Spleen (tissue), 11 donors: Measurements from ENCODE around the gene KCNG2. TPM values are rescaled to one million over a fixed set of nuclear protein-coding genes. Genes with fewer than 3 reads are reported as not detected.

Experiments used
- DNase-seq: peaks from one replicate; pipeline ENCODE4 v3.0.0-alpha.2; 2020
- H3K27ac ChIP-seq, 8 donors: fragments of 200-600 bp; sonication (generic) in 7 of 8; 1 replicate in 4 of 8; 2 replicates in 4 of 8; pipeline versions ENCODE4 v1.5.0 to v1.8.0; 2016 to 2021; ENCODE audit warnings: inconsistent platforms in 4 of 8, mild to moderate bottlenecking in 4 of 8, moderate library complexity in 1 of 8
- H3K27me3 ChIP-seq, 7 donors: fragments of 200-600 bp; sonication (generic) in 6 of 7; replicated peaks in 1 of 7; 1 replicate in 4 of 7; 2 replicates in 3 of 7; pipeline versions ENCODE4 v1.5.0 to v1.8.0; 2016 to 2021; ENCODE audit warnings: inconsistent platforms in 3 of 7, mild to moderate bottlenecking in 1 of 7
- H3K36me3 ChIP-seq, 6 donors: fragments of 200-600 bp; sonication (generic) in 5 of 6; 1 replicate in 4 of 6; 2 replicates in 2 of 6; pipeline versions ENCODE4 v1.5.0 to v1.8.0; 2016 to 2021; ENCODE audit warnings: inconsistent platforms in 2 of 6
- H3K4me1 ChIP-seq, 6 donors: fragments of 200-600 bp; sonication (generic) in 5 of 6; 1 replicate in 3 of 6; 2 replicates in 3 of 6; pipeline versions ENCODE4 v1.5.0 to v1.8.0; 2016 to 2021; ENCODE audit warnings: inconsistent platforms in 3 of 6
- H3K4me3 ChIP-seq, 8 donors: fragments of 200-600 bp; sonication (generic) in 7 of 8; 1 replicate in 4 of 8; 2 replicates in 4 of 8; pipeline versions ENCODE4 v1.5.0 to v1.8.0; 2016 to 2021; ENCODE audit warnings: inconsistent platforms in 4 of 8, mild to moderate bottlenecking in 4 of 8, moderate library complexity in 2 of 8
- H3K9me3 ChIP-seq, 8 donors: fragments of 200-600 bp; sonication (generic) in 7 of 8; 1 replicate in 4 of 8; 2 replicates in 4 of 8; pipeline versions ENCODE4 v1.5.0 to v1.8.0; 2016 to 2021; ENCODE audit warnings: inconsistent platforms in 4 of 8
- CTCF ChIP-seq, 11 experiments: fragments of 200-600 bp in 7 of 11; fragments of 450-650 bp in 4 of 11; sonication (generic) in 4 of 11; IDR thresholded peaks in 8 of 11; conservative IDR thresholded peaks in 3 of 11; 1 replicate in 7 of 11; 2 replicates in 4 of 11; pipeline versions ENCODE4 v1.4.0 to v1.8.0; 2016 to 2021; ENCODE audit warnings: antibody characterized with exemption in 11 of 11, inconsistent platforms in 4 of 11, mild to moderate bottlenecking in 1 of 11
- POLR2A ChIP-seq, 3 donors: fragments of 450-650 bp; IDR thresholded peaks; one replicate each; pipeline ENCODE4 v1.5.1; 2017; ENCODE audit warnings: antibody characterized with exemption in 3 of 3, mild to moderate bottlenecking in 1 of 3
- POLR2AphosphoS5 ChIP-seq, 3 donors: sonication (generic); formaldehyde crosslinking; IDR thresholded peaks; one replicate each; pipeline ENCODE4 v1.5.1; 2017; ENCODE audit warnings: antibody characterized with exemption in 3 of 3
- WGBS, 5 donors: extraction: QIAGEN DNeasy Blood & Tissue Kit in 3 of 5; methylation state at CpG; one replicate each; pipeline versions ENCODE4 v1.1.5 to v1.1.7; 2013 to 2018; 5-methylcytosine and 5-hydroxymethylcytosine counted together
- intact Hi-C: fragments of 100-400 bp; cut with DNase I; formaldehyde crosslinking; loops from one replicate; pipeline ENCODE4 v1.15.0; 2023; ENCODE audit warnings: low total_unique reads
- polyA plus RNA-seq, 3 donors: library from polyadenylated mRNA; stranded (reverse); fragments of 200-250 nt; gene quantifications; one replicate each; pipeline ENCODE4 v1.2.1, GENCODE V29; 2013
- total RNA-seq, 7 donors: library from RNA; depleted of rRNA in 3 of 7; stranded (reverse); fragments of >200 nt in 3 of 7; fragmentation: NEBNext Ultra II Directional in 4 of 7; extraction: Animal tissue kit (Norgen Biotek cat#: 25700) in 4 of 7; gene quantifications; one replicate each; pipeline versions ENCODE4 v1.1.0 to v1.2.1, GENCODE V29; 2016 to 2021
- donor health status: healthy with polysubstance abuse.
- donor health status: DM: no; HTN: no; CAD: no; lungs with moderate emphysema.
- donor health status: DM: no; HTN: no; CAD: no.
- donor health status: Bipolar disorder and iron deficiency.
- donor health status: healthy.
- donor health status: DM: no; HTN: no; CAD: no.
- donor health status: DM: yes; HTN: yes; CAD: no.

KCNG2 gene
- total and polyA plus RNA-seq, 10 donors: 0.15 to 3.2 (median 0.38) TPM; not detected in 1

- intact Hi-C loops: no loop called here
- peaks cover 0 to 32% (median 7%) of the 10 kb centered on the region in 6 donors for H3K4me1 ChIP-seq
- WGBS, 5 donors: 94 to 98% (median 95%) methylated on average over 12 of the region's 12 CpGs
- TF ChIP-seq CTCF (IDR thresholded peaks at IDR 0.05 in 8 of 11, conservative IDR thresholded peaks at IDR 0.05 in 3 of 11): no peak
- no peak for TF ChIP-seq POLR2AphosphoS5 (IDR thresholded peaks at IDR 0.05)
- TF ChIP-seq POLR2A (IDR thresholded peaks at IDR 0.05): no peak
- H3K27ac ChIP-seq: no peak overlapping the region
- peaks cover 7 to 60% (median 46%) of the 10 kb centered on the region in 8 donors for H3K9me3 ChIP-seq
- peak; percentile 66 for DNase-seq
- H3K4me3 ChIP-seq: no peak overlapping the region
- H3K27me3 ChIP-seq: no peaks in the 10 kb centered on the region
- H3K36me3 ChIP-seq: peaks cover 0 to 100% (median 60%) of the 10 kb centered on the region in 6 donors
Observed at GRCh38 chr18:79936641-79937040, 138.9 kb downstream of the KCNG2 start.

GRCh38 chr18:79937103-79937860 lies 139.5 kb downstream of the KCNG2 start:
- DNase-seq: no peak

GRCh38 chr18:79938196-79938595 lies 140.5 kb downstream of the KCNG2 start:
- peak; percentile 55 for DNase-seq
- TF ChIP-seq POLR2A (IDR thresholded peaks at IDR 0.05): no peak
- H3K27ac ChIP-seq: peak overlapping the region in 1 of 8 donors; percentile 3
- 92 to 96% (median 94%) methylated on average over 9 of the region's 9 CpGs for WGBS, 5 donors
- peaks cover 0 to 100% (median 74%) of the 10 kb centered on the region in 6 donors for H3K36me3 ChIP-seq
- peaks cover 0 to 44% (median 9%) of the 10 kb centered on the region in 6 donors for H3K4me1 ChIP-seq
- intact Hi-C loops: no loop called here
- H3K9me3 ChIP-seq: peaks cover 0 to 44% (median 30%) of the 10 kb centered on the region in 8 donors
- H3K4me3 ChIP-seq: no peak overlapping the region
- H3K27me3 ChIP-seq: no peaks in the 10 kb centered on the region

More at GRCh38 chr18:79937103-79937860, 139.5 kb downstream of the KCNG2 start:
- TF ChIP-seq POLR2AphosphoS5 (IDR thresholded peaks at IDR 0.05) (no peak), POLR2A (IDR thresholded peaks at IDR 0.05) (no peak), CTCF (IDR thresholded peaks at IDR 0.05 in 8 of 11, conservative IDR thresholded peaks at IDR 0.05 in 3 of 11) (no peak)
- no peak overlapping the region for H3K4me3 ChIP-seq
- peaks cover 0 to 35% (median 7%) of the 10 kb centered on the region in 6 donors for H3K4me1 ChIP-seq
- peaks cover 6 to 53% (median 39%) of the 10 kb centered on the region in 8 donors for H3K9me3 ChIP-seq
- no peak overlapping the region for H3K27ac ChIP-seq
- intact Hi-C loops: no loop called here
- WGBS, 5 donors: 95 to 97% (median 96%) methylated on average over 25 of the region's 25 CpGs
- no peaks in the 10 kb centered on the region for H3K27me3 ChIP-seq
- H3K36me3 ChIP-seq: peaks cover 0 to 100% (median 67%) of the 10 kb centered on the region in 6 donors

GRCh38 chr18:79939096-79939495 lies 141.4 kb downstream of the KCNG2 start:
- no peak for DNase-seq
- Histone ChIP-seq H3K27ac (peak overlapping the region in 3 of 8 donors; percentile 3 to 29 (median 24)), H3K4me1 (peaks cover 0 to 49% (median 13%) of the 10 kb centered on the region in 6 donors), H3K4me3 (no peak overlapping the region), H3K9me3 (peaks cover 0 to 35% (median 21%) of the 10 kb centered on the region in 8 donors), H3K36me3 (peaks cover 0 to 100% (median 68%) of the 10 kb centered on the region in 6 donors), H3K27me3 (no peaks in the 10 kb centered on the region)
- TF ChIP-seq POLR2A (IDR thresholded peaks at IDR 0.05): no peak
- no peak for TF ChIP-seq CTCF (IDR thresholded peaks at IDR 0.05 in 8 of 11, conservative IDR thresholded peaks at IDR 0.05 in 3 of 11)
- no peak for TF ChIP-seq POLR2AphosphoS5 (IDR thresholded peaks at IDR 0.05)
- 68 to 80% (median 76%) methylated on average over 5 of the region's 5 CpGs for WGBS, 5 donors
- intact Hi-C loops: no loop called here
